Fibroblast of peridontal ligament (primary cell): ENCODE data around the gene CCP110.

Experiments used
- DNase-seq: peaks from one replicate; pipeline ENCODE4 v3.0.0-alpha.2; 2010; ENCODE audit errors: extremely low read depth

Gene CCP110, protein sequence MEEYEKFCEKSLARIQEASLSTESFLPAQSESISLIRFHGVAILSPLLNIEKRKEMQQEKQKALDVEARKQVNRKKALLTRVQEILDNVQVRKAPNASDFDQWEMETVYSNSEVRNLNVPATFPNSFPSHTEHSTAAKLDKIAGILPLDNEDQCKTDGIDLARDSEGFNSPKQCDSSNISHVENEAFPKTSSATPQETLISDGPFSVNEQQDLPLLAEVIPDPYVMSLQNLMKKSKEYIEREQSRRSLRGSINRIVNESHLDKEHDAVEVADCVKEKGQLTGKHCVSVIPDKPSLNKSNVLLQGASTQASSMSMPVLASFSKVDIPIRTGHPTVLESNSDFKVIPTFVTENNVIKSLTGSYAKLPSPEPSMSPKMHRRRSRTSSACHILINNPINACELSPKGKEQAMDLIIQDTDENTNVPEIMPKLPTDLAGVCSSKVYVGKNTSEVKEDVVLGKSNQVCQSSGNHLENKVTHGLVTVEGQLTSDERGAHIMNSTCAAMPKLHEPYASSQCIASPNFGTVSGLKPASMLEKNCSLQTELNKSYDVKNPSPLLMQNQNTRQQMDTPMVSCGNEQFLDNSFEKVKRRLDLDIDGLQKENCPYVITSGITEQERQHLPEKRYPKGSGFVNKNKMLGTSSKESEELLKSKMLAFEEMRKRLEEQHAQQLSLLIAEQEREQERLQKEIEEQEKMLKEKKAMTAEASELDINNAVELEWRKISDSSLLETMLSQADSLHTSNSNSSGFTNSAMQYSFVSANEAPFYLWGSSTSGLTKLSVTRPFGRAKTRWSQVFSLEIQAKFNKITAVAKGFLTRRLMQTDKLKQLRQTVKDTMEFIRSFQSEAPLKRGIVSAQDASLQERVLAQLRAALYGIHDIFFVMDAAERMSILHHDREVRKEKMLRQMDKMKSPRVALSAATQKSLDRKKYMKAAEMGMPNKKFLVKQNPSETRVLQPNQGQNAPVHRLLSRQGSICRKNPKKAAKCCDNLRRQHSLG

DNA sequence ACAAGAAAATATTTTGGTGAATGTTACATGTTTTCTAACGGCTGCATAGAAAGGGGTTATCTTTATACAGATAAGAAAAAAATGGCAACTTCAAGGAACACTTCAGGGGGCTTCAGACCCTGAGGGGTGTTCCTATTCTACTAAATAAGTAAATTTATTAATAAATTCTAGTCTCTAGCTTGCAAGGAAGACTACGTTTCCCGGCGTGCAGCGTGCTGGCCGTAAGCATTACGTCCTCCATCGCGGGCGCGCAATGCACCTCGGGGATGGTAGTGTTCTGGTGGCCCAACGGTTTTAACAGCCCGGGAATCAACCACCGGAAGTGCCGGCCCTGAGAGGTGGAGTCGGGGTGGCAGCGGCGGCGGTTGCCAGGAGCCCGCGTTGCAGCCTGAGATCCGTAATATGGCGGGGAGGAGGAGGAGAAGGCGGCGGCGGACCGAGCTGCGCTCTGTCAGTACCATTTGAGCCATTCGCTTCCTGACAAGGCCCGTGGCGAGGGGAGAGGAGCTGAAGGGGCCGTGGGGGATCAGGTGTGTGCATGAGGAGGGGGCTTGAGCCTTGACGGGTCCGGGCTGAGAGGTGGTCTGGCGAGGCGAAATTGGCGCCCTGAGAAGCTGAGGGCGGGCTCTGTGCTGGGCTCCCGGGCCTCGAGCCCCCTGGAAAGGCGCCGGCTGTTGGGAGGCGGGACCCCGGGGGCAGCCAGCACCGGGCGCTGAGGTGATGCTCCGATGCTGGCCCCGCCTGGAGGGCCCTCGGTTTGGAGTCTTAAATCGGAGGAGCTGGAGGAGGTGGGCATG lies at the start of gene CCP110:
Gene CCP110 (plus strand): TSS at position 384 of the 797 bp plus-strand sequence. CDS start 3,940 bp downstream, outside the sequence.
- peak; percentile 94 for DNase-seq

DNA sequence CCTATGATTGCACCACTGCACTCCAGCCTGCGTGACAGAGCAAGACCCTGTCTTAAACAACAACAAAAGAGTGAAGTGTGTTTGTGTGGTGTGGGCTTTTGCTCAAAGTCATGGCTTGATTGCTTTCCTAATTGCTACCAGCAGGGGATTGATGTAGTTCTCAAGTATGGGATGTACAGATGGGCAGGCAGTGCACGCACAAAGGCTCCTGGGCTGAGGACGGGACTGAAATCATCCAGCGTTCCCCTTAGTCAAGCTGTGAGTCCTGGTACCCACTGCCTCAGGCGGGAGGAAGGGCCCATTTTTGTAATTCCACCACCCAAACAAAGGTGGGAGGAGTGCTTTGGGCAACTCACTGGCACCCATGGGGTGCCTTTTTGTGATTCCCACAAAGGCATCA lies 49.1 kb upstream of the CCP110 start:
- no peak for DNase-seq

DNA sequence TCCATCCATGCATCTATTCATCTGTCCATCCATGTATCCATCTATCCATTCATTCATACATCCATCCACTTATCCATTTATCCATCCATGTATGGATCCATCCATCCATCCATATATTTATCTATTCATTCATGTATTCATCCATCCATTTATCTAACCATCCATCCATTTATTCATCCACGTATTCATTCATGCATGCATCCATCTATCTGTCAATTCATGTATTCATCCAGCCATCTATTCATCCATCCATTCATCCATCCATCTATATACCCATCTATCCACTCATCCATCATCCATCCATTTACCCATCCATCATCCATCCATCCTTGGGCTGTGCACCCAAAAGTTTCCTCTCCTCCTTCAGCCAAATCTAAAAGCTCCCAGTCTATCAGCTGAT lies 45.2 kb upstream of the CCP110 start:
- no peak for DNase-seq

DNA sequence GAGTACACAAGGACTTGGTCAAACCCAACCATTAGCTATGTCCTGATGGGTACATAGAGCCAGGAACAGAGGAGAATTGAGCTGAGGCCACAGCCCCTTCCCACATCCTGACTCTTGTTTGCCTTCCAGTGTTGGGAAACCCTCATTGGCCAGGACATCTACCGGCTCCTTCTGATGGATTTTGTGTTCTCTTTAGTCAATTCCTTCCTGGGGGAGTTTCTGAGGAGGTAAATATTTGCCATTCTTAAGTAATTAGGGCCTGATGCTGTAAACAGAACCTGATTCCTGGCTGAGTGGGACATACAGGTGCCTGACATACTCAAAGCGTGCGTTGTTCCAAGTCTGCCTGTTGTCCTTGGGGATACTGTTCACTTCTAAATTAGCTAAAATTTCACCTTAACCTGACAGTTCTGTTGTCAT lies 44.4 kb upstream of the CCP110 start:
- DNase-seq: no peak

DNA sequence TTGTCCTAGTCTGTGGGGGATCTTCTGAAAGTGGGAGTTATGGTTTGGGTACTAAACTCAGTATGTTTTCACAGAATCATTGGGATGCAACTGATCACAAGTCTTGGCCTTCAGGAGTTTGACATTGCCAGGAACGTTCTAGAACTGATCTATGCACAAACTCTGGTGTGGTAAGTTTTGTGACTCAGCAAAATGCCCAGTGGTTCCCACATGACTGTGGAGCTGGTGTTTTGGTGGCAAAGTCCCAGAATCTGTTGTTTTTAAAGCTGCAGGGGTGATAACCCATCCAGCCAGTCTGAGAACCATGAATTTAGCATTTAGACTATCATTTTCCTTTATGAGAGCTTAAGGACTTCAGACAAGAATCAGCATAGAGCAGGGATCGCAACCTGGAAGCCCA lies 42.4 kb upstream of the CCP110 start:
- no peak for DNase-seq

DNA sequence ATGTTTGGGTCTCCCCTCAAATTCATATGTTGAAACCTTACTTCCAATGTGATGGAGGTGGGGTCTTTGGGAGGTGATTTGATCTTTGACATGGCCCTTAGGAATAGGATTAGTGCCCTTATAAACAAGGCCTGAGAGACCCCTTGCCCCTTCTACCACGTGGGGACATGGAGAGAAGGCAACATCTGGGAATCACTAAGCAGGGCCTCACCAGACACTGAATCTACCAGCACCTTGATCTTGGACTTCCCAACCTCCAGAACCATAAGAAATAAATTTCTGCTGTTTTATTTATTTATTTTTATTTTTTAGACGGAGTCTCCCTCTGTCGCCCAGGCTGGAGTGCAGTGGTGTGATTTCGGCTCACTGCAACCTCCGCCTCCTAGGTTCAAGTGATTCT lies 42.0 kb upstream of the CCP110 start:
- DNase-seq: no peak

DNA sequence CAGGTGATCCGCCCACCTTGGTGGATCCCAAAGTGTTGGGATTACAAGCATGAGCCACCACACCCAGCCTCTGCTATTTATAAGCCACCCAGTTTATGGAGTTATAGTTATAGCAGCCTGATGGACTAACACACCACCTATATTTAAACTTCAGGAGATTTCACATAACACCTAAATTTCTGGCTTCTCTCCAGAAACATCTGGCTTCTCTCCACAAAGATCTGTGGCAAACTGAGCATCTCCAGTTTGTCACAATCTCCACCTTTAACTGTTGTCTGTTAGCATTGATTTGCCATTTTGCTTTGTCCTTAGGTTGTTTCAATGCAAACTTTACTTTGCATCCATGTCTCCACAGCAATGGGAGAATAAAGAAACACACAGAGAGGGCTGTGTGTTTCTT lies 41.5 kb upstream of the CCP110 start:
- no peak for DNase-seq

DNA sequence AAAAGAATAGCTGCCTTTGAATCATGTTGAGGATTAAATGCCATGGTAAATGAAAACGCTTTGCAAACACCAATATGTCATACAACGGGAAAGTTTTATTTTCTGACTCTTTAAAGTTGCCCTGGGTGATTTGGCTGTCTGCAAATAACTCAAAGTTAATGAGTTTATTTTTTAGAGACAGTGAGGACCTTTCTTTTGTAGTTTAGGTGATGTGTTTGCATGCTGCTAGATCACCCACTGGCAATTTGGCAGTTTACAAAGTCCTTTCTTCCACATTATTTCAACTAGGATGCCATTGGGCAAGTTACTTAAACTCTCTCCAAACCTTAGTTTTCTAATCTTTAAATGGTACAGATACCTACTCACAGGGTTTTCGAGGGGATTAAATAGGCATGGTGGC lies 39.6 kb upstream of the CCP110 start:
- DNase-seq: no peak

DNA sequence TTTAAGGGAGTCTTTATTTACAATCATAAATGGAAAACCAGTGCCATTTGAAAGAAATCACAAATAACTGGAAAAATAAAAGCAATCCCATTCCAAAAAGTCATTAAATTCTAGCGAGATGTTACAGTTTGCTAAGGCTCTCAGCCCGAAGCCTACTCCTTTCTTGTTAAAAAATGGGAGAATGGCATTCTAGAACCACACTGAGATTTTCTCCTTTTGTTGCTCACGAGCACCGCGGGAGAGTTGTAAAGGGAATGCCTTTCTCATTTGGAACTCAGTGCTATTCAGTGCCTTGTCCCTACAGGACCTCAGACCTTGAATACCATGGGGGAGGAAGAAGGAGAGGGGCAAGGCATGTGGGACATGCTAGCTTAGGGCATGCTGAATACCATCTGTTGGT lies 38.1 kb upstream of the CCP110 start:
- no peak for DNase-seq

DNA sequence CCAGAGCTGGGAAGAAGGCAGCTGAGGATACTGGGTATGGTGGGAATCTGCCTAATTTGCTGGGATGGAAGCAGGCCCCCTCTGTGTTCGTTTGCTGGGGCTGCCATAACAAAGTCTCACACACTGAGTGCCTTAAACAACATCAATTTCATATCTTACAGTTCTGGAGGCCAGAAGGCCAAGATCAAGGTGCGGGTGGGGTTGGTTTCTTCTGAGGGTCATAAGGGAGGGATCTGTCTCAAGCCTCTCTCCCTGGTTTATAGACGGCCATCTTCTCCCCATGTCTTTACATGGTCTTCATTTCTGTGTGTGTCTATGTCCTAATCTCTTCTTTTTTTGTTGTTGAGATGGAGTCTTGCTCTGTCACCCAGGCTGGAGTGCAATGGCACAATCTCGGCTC lies 37.7 kb upstream of the CCP110 start:
- no peak for DNase-seq

DNA sequence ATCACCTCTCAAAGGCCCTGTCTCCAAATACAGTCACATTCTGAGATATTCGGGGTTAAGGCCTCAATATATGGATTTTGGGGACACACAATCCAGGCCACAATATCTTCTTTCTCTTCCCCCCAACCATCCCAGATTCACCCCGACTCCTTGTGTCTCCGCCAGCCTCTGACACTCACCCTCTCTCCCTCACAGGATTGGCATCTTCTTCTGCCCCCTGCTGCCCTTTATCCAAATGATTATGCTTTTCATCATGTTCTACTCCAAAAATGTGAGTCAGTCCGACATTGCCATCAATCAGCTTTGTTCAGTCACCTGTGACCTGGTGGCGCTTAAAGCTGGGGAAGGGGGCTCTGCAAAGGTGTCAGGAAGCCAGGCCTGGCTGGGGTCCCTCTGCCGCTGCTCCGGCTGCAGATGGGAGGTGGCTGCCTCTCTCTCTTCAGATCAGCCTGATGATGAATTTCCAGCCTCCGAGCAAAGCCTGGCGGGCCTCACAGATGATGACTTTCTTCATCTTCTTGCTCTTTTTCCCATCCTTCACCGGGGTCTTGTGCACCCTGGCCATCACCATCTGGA lies 36.9 kb upstream of the CCP110 start:
- no peak for DNase-seq

DNA sequence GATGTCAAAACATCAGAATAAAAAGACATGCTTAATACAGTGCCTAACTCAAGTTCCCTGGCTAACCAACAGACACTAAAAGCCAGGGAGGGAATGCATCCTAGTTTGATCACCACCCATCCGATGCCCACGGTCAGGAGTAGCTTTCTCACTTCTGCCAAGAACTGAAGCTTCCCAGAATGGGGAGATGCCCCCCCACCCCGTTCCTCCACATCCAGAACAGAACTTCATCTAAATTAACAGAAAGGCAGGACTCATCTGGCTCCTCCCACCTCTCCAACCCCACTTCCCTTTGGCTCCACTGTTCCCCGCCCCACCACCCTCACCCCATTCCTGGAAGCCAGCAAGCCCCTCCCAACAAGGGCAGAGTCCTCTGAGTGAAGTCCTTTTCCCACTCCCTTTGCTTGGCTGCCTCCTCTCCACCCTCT lies 35.5 kb upstream of the CCP110 start:
- DNase-seq: no peak

DNA sequence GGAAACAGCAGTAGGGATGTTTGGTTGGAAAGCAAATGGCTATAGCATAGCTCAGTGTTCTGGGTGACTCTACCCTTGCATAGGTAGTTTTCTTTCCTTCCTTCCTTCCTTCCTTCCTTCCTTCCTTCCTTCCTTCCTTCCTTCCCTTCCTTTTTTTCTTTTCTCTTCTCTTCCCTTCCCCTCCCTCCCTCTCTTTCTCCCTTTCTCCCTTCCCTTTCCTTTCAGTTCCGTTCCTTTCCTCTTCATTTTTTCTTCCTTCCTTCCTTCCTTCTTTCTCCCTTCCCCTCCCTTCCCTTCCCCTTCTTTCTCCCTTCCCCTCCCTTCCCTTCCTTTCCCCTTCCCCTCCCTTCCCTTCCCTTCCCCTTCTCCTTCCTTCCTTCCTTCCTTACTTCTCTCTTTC lies 33.1 kb upstream of the CCP110 start:
- DNase-seq: no peak

DNA sequence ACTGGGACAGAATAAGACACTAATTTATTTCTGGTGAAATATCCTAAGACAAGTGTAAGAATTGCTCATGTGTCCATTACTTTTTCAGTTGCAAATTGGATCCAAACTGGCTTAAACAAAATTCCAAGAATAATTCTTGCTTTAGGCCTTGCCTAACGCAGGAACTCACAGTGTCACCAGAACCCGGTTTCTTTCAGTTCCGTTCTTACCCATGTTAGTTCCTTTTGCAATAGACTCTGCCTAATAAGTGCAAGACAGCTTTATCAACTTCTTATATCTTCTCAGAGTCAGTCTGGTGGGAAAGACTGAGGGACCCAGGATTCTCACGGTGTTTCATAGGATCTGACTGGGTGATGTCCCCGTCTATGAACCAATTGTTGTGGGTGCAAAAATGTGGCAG lies 26.6 kb upstream of the CCP110 start:
- DNase-seq: no peak

DNA sequence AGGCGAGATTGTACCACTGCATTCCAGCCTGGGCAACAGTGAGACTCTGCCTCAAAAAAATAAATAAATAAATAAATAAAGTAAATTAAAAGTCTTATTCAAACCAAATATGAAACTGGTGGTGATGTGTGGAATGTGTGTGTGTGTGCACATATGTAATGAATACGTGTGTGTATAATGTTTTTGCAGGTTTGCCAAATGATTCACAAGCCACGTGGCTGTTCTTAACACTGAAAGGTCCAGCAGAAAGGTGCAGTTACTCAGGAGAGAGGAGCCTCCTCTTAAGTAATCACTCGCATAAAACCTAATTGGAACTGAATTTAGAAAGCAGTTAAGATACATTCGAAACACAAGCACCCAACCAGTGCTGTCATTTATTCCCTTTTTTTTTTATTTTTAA lies 24.7 kb upstream of the CCP110 start:
- no peak for DNase-seq

DNA sequence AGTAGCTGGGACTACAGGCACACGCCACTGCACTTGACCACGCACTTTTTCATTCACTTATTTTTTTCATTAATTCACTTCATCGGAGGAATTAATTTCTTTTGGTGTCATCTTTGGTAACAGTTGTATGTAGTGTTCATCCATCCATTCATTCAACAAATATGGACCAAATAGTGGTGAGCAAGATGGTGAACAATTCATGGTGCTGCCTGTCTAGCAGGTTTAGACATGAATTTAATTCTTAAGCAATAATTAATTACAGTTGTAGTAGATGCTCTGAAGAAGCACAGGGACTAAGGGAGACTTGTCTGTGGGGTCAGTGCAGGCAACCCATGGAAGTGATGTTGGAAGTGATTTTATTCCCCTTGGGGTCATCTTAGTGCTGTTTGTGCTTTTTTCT lies 24.3 kb upstream of the CCP110 start:
- DNase-seq: no peak

DNA sequence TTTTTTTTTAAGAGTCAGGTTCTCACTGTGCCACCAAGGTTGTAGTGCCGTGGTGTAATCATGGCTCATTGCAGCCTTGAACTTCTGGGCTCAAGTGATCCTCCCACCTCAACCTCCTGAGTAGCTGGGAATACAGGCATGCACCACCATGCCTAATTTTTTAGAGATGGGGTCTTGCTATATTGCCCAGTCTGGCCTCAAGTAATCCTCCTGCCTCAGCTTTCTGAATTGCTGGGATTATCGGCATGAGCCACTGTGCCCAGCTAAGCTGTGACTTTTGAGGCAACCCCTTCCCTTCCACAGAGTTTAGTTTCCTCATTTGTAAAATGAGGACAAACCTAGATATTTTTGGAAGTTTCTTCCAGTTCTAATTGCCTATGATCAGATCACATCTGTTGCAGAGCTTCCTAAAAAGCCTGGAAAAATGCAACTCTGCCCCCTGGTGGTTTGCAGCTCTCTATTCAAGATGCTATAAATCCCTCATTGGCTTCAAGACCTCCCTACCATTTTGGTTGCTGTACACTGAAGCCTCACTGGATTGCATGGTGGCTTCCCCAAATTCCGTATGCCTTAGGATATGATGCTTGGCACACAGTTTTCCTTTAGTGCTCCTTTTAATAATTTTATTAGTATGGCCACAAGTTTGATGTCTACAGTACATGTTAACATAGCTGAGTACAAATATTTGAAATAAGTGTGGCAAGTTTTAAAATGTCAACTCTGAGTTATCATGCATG lies 21.2 kb upstream of the CCP110 start:
- peak; percentile 85 for DNase-seq

DNA sequence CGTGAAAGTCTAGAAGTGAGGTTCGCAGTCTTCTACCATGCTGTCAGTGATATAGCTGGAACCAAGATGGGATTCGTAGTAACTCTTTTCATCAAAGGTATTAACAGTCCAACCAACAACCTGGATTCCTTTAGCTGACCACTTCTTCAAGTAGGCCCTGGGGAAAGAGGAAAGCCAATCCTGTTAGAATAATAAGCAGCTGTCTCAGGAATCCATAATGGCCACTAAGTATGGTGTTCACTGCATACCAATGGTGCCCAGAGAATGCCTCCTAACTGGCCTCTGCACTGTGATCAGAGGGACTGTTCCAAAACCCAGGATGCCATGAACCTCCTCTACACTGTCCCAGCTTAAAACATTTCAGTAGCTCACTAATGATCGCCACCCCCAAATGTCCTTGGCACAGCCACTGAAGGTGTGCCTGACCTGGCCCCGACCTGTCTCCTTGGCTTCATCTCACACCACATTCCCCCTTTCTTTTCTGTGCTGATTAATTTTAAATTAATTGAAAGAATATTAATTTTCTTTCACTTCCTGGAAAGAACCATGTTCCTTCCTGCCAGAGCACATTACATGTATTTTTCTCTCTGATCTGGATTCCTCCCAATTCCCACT lies 20.2 kb upstream of the CCP110 start:
- DNase-seq: no peak

DNA sequence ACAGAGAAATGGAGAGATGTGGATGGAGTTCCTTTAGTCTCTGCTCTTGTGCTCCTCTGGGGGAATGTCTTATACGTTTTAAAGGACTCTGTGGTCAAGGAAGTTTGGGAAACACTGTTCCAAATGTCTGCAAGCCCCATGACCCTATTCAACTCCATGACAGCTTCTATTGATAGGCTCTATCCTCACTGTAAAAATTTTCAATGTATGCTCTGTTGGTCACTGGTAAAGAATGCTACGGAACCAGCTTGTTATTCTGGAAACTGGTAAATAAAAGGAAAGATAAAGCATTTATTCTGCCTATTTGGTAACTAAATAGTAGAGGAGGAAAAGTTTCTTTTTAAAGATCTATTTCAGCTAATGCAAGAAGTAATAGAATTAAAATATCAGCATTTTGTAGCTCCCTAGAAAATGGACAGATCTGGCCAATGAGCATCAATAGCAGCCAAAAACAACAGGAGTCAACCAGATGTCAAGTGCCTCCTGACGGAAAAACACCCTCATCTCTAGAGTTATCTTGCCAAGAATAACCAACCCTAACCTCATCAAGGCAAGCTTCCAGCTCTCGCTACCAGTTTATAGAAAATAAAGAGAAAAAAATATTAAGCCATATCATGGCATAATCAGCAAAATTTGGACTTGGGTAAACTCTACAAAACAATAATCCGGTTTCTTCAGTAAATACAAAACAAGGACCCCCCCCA lies 18.0 kb upstream of the CCP110 start:
- DNase-seq: peak; percentile 87

DNA sequence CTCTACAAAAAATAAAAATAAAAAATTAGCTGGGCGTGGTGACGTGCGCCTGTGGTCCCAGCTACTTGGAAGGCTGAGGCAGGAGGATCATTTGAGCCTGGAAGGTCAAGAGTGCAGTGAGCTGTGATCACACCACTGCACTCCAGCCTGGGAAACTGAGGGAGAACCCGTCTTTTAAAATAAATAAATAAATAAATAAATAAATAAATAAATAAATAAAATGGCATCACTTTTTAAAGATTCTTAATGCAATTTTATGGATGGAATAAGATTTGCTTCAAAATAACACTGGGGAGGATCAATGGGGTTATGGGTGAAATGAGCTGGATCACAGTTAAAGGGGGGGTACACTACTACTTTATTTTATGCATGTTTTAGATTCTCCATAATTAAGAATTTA lies 16.8 kb upstream of the CCP110 start:
- no peak for DNase-seq
